HL-60 (cell line): ENCODE data around the gene PYGB.

Source experiments
- DNase-seq, 2 experiments: peaks; one replicate each; pipeline ENCODE4 v3.0.0-alpha.2; 2010 to 2020; ENCODE audit warnings: low read depth in 1 of 2, low spot score in 1 of 2
- H3K27ac ChIP-seq: fragments of 250-450 bp; sonication (Bioruptor Pico); replicated peaks from 2 replicates; pipeline ENCODE4 v1.5.1; 2020; ENCODE audit warnings: mild to moderate bottlenecking, moderate library complexity
- H3K27me3 ChIP-seq: fragments of 250-450 bp; sonication (Bioruptor Pico); 2 replicates; pipeline ENCODE4 v1.5.1; 2021; ENCODE audit warnings: mild to moderate bottlenecking, moderate library complexity; ENCODE audit not compliant: insufficient read depth, poor library complexity, severe bottlenecking
- H3K4me3 ChIP-seq: replicated peaks from 2 replicates; pipeline ENCODE4 v1.5.1; 2011; ENCODE audit warnings: mild to moderate bottlenecking, control low read depth, low read length; ENCODE audit not compliant: insufficient read depth
- CTCF ChIP-seq: IDR thresholded peaks from one replicate; pipeline ENCODE4 v1.5.1; 2011; ENCODE audit warnings: low read length, control low read depth, inconsistent platforms; ENCODE audit not compliant: insufficient read depth
- GABPA ChIP-seq: IDR thresholded peaks from 2 replicates; pipeline ENCODE4 v1.6.1; 2012; ENCODE audit warnings: low read depth
- POLR2AphosphoS5 ChIP-seq: IDR thresholded peaks from 2 replicates; pipeline ENCODE4 v1.6.1; 2012; ENCODE audit warnings: low read depth
- REST ChIP-seq: IDR thresholded peaks from 2 replicates; pipeline ENCODE4 v1.6.1; 2012; ENCODE audit warnings: low read depth; ENCODE audit not compliant: insufficient replicate concordance
- SPI1 ChIP-seq: IDR thresholded peaks from 2 replicates; pipeline ENCODE4 v1.6.1; 2012; ENCODE audit warnings: low read depth, mild to moderate bottlenecking, borderline replicate concordance

PYGB gene

GRCh38 chr20:25252230-25252651 is 4.4 kb downstream of the PYGB start:
- DNase-seq, result no peak
- Histone ChIP-seq H3K27ac (no peak overlapping the region), H3K4me3 (no peak overlapping the region), H3K27me3 (no peaks in the 10 kb centered on the region)
- TF ChIP-seq CTCF, result no peak
- no peak for TF ChIP-seq REST
- no peak for TF ChIP-seq POLR2AphosphoS5
- TF ChIP-seq SPI1, result no peak
- no peak for TF ChIP-seq GABPA

- Histone ChIP-seq H3K27ac (no peak overlapping the region), H3K4me3 (no peak overlapping the region), H3K27me3 (no peaks in the 10 kb centered on the region)
- no peak for DNase-seq
- TF ChIP-seq SPI1 (no peak), CTCF (no peak), GABPA (no peak), REST (no peak), POLR2AphosphoS5 (no peak)
Observed at GRCh38 chr20:25252686-25253421, 5.0 kb downstream of the PYGB start.

GRCh38 chr20:25253606-25254275 is 5.9 kb downstream of the PYGB start:
- H3K4me3 ChIP-seq, result no peak overlapping the region
- no peak for DNase-seq
- no peak overlapping the region for H3K27ac ChIP-seq
- no peak for TF ChIP-seq REST
- no peak for TF ChIP-seq SPI1
- no peak for TF ChIP-seq POLR2AphosphoS5
- no peak for TF ChIP-seq CTCF
- H3K27me3 ChIP-seq, result no peaks in the 10 kb centered on the region
